KMS-11 (cell line): ENCODE measurements around the gene MDH1B.

Source experiments
- H2AFZ ChIP-seq: fragments of 200-600 bp; sonication (generic); 2 replicates; pipeline ENCODE4 v1.6.1; 2016; ENCODE audit warnings: antibody characterized with exemption, mixed run types, low read depth
- H3K27ac ChIP-seq: fragments of 200-600 bp; sonication (generic); 2 replicates; pipeline ENCODE4 v1.6.1; 2016; ENCODE audit warnings: mild to moderate bottlenecking, mixed run types
- H3K27me3 ChIP-seq: fragments of 200-600 bp; sonication (generic); 2 replicates; pipeline ENCODE4 v1.6.1; 2017; ENCODE audit warnings: mild to moderate bottlenecking, low read depth, mixed run types, moderate library complexity; ENCODE audit not compliant: insufficient read depth
- H3K36me3 ChIP-seq: fragments of 200-600 bp; sonication (generic); 2 replicates; pipeline ENCODE4 v1.6.1; 2017; ENCODE audit warnings: mild to moderate bottlenecking, mixed run types; ENCODE audit not compliant: insufficient read depth
- H3K4me1 ChIP-seq: fragments of 200-600 bp; sonication (generic); 2 replicates; pipeline ENCODE4 v1.6.1; 2016; ENCODE audit warnings: mild to moderate bottlenecking, low read depth, mixed run types; ENCODE audit not compliant: poor library complexity, severe bottlenecking
- H3K4me2 ChIP-seq: fragments of 200-600 bp; sonication (generic); 2 replicates; pipeline ENCODE4 v1.7.0; 2016; ENCODE audit warnings: mild to moderate bottlenecking, mixed run types
- H3K4me3 ChIP-seq: fragments of 200-600 bp; sonication (generic); IDR thresholded peaks from 2 replicates; pipeline ENCODE4 v1.6.1; 2017; ENCODE audit warnings: low read depth, low read length, mixed read lengths; ENCODE audit not compliant: insufficient read depth
- H3K79me2 ChIP-seq: fragments of 200-600 bp; sonication (generic); 2 replicates; pipeline ENCODE4 v1.6.1; 2016; ENCODE audit warnings: low read depth, mixed run types; ENCODE audit not compliant: insufficient read depth
- H3K9ac ChIP-seq: fragments of 200-600 bp; sonication (generic); 2 replicates; pipeline ENCODE4 v1.6.1; 2016; ENCODE audit warnings: mild to moderate bottlenecking, mixed run types
- H4K20me1 ChIP-seq: fragments of 200-600 bp; sonication (generic); 2 replicates; pipeline ENCODE4 v1.6.1; 2016; ENCODE audit warnings: mild to moderate bottlenecking, mixed run types; ENCODE audit not compliant: insufficient read depth
- TF ChIP-seq, protein P1 (sequence below): fragments of 200-600 bp; sonication (generic); conservative IDR thresholded peaks from 2 replicates; pipeline ENCODE4 v1.6.1; 2017; ENCODE audit warnings: low read depth, mild to moderate bottlenecking, antibody characterized with exemption, low read length, moderate library complexity, mixed read lengths

Gene MDH1B

GRCh38 chr2:206698811-206699210 is 66.3 kb downstream of the MDH1B start:
- H4K20me1 ChIP-seq: no peaks in the 10 kb centered on the region
- H2AFZ ChIP-seq: no peak overlapping the region
- no peak overlapping the region for H3K27ac ChIP-seq
- H3K4me1 ChIP-seq: peaks cover 4% of the 10 kb centered on the region
- TF ChIP-seq, protein P1, sequence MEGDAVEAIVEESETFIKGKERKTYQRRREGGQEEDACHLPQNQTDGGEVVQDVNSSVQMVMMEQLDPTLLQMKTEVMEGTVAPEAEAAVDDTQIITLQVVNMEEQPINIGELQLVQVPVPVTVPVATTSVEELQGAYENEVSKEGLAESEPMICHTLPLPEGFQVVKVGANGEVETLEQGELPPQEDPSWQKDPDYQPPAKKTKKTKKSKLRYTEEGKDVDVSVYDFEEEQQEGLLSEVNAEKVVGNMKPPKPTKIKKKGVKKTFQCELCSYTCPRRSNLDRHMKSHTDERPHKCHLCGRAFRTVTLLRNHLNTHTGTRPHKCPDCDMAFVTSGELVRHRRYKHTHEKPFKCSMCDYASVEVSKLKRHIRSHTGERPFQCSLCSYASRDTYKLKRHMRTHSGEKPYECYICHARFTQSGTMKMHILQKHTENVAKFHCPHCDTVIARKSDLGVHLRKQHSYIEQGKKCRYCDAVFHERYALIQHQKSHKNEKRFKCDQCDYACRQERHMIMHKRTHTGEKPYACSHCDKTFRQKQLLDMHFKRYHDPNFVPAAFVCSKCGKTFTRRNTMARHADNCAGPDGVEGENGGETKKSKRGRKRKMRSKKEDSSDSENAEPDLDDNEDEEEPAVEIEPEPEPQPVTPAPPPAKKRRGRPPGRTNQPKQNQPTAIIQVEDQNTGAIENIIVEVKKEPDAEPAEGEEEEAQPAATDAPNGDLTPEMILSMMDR: no peak
- no peak overlapping the region for H3K4me3 ChIP-seq
- no peak overlapping the region for H3K9ac ChIP-seq
- no peaks in the 10 kb centered on the region for H3K36me3 ChIP-seq
- no peaks in the 10 kb centered on the region for H3K27me3 ChIP-seq
- no peaks in the 10 kb centered on the region for H3K79me2 ChIP-seq
- H3K4me2 ChIP-seq: no peak overlapping the region

- Histone ChIP-seq H3K36me3 (no peaks in the 10 kb centered on the region), H3K4me2 (no peak overlapping the region), H3K4me3 (no peak overlapping the region), H3K27ac (no peak overlapping the region), H3K79me2 (no peaks in the 10 kb centered on the region), H3K9ac (no peak overlapping the region), H3K27me3 (no peaks in the 10 kb centered on the region), H4K20me1 (no peaks in the 10 kb centered on the region), H3K4me1 (peaks cover 4% of the 10 kb centered on the region), H2AFZ (no peak overlapping the region)
- TF ChIP-seq, protein P1: no peak
Measured at GRCh38 chr2:206696910-206697309, 68.2 kb downstream of the MDH1B start.

DNA sequence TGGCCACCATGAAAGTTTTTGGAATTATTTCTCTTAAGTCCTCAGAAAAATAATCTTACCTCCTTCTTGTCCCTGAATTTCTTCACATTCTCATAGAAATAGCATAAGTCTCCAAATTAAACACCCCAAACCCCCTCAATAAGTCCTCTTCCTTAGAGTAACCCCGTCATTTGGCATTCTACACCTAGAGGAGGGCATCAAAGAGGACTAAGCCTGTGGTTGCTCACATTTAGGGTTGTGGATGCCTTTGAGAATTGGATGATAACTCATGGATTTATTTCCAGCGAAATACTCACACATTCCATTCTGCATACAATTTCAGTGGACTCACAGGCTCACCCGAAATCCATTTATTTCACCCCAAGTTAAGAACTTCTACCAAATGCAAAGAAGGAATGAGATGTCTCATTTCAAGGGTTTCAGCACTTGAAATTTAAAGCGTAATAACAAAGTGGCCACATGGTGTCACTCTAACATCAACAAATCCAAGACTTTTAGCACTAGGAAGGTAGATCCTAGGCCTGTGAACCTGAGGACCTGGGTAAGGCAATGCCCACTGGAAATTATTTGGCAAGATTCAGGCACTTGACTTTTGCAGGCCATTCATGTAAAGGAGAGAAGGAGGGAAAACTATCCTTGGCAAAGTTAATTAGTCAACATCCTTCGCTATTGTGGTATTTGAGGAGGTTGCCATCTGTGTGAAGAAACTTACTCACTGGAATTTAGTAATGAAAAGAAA is 71.6 kb downstream of the MDH1B start:
- no peaks in the 10 kb centered on the region for H3K4me1 ChIP-seq
- TF ChIP-seq, protein P1: peak; percentile 85

GRCh38 chr2:206692971-206693370 is 72.2 kb downstream of the MDH1B start:
- Histone ChIP-seq H3K79me2 (no peaks in the 10 kb centered on the region), H3K27ac (no peak overlapping the region), H3K4me3 (no peak overlapping the region), H3K9ac (no peak overlapping the region), H3K27me3 (no peaks in the 10 kb centered on the region), H3K4me2 (no peak overlapping the region), H2AFZ (no peak overlapping the region), H3K4me1 (no peaks in the 10 kb centered on the region), H4K20me1 (no peaks in the 10 kb centered on the region), H3K36me3 (no peaks in the 10 kb centered on the region)
- TF ChIP-seq, protein P1: no peak

More for the DNA sequence above, 71.6 kb downstream of the MDH1B start:
- no peak overlapping the region for H3K4me2 ChIP-seq
- H4K20me1 ChIP-seq: no peaks in the 10 kb centered on the region
- no peaks in the 10 kb centered on the region for H3K79me2 ChIP-seq
- no peak overlapping the region for H3K4me3 ChIP-seq
- no peaks in the 10 kb centered on the region for H3K27me3 ChIP-seq
- no peak overlapping the region for H3K9ac ChIP-seq
- no peak overlapping the region for H3K27ac ChIP-seq
- H3K36me3 ChIP-seq: no peaks in the 10 kb centered on the region
- no peak overlapping the region for H2AFZ ChIP-seq
